HL-60 (cell line): Measurements from ENCODE around the gene UNC5C.

Source experiments
- CTCF ChIP-seq: IDR thresholded peaks from one replicate; pipeline ENCODE4 v1.5.1; 2011; ENCODE audit warnings: low read length, control low read depth, inconsistent platforms; ENCODE audit not compliant: insufficient read depth
- POLR2AphosphoS5 ChIP-seq: IDR thresholded peaks from 2 replicates; pipeline ENCODE4 v1.6.1; 2012; ENCODE audit warnings: low read depth
- REST ChIP-seq: IDR thresholded peaks from 2 replicates; pipeline ENCODE4 v1.6.1; 2012; ENCODE audit warnings: low read depth; ENCODE audit not compliant: insufficient replicate concordance

- TF ChIP-seq CTCF (no peak), POLR2AphosphoS5 (no peak), REST (no peak)
Observed at GRCh38 chr4:95528388-95528948, 20.3 kb downstream of the UNC5C start.
